ENCODE data around the gene TMEM259. TPM values are rescaled to one million over a fixed set of nuclear protein-coding genes. Genes with fewer than 3 reads are reported as not detected.
A peak's percentile ranks its signal among the peaks of the same experiment; 100 is the strongest.

Gene TMEM259
- total and polyA plus RNA-seq, 2 donors (not counting 3 experiments of a cell fraction or from before 2014, with no cell fraction given) = 142 to 297 TPM

- Histone ChIP-seq H3K4me3 (replicated peaks in 1 of 3; ENCODE audit: insufficient read depth in 1 of 3, low read depth in 1 of 3, low read length in 3 of 3) (peak overlapping the region; percentile 6 to 51 (median 51)), H2AFZ (ENCODE audit: low read depth, low read length) (peak overlapping the region; percentile 55), H3K9ac (replicated peaks; ENCODE audit: extremely low read depth, insufficient read depth, low read length) (no peak overlapping the region), H3K27ac (ENCODE audit: insufficient read depth, low read depth, low read length) (no peak overlapping the region), H4K20me1 (replicated peaks; ENCODE audit: control insufficient read depth, extremely low read depth, insufficient read depth, low read length) (no peaks in the 10 kb centered on the region), H3K9me3 (replicated peaks; ENCODE audit: control insufficient read depth, insufficient read depth, low read length) (no peaks in the 10 kb centered on the region), H3K4me2 (ENCODE audit: insufficient read depth, low read length) (peak overlapping the region; percentile 83), H3K79me2 (ENCODE audit: control insufficient read depth, insufficient read depth, low read length) (no peaks in the 10 kb centered on the region), H3K9me1 (replicated peaks; ENCODE audit: control insufficient read depth, extremely low read depth, insufficient read depth, low read length) (no peaks in the 10 kb centered on the region), H3K27me3 (ENCODE audit: control insufficient read depth in 2 of 2, insufficient read depth in 2 of 2, low read length in 2 of 2) (no peaks in the 10 kb centered on the region), H3K36me3 (ENCODE audit: control insufficient read depth in 2 of 2, extremely low read depth in 1 of 2, insufficient read depth in 2 of 2, low read length in 2 of 2) (peaks cover 7 to 8% of the 10 kb centered on the region in 2 experiments), H3K4me1 (ENCODE audit: control insufficient read depth, extremely low read depth, insufficient read depth, low read length) (peaks cover 25% of the 10 kb centered on the region)
- POLR2A ChIA-PET = interaction anchor here (0.6 to 1.7 kb wide), 4 partner anchors 8 to 64 kb away, joined by 3 to 36 read pairs (median 3); partner anchors contain the start of gene CNN2
- peak; percentile 99 for FAIRE-seq
- TF ChIP-seq POLR2A (IDR thresholded peaks at IDR 0.05; ENCODE audit: low read depth, low read length) (no peak), GATA2 (IDR thresholded peaks at IDR 0.05; ENCODE audit: insufficient read depth, insufficient read length, low read depth, low read length) (no peak), POLR2AphosphoS5 (IDR thresholded peaks at IDR 0.05; ENCODE audit: insufficient read depth, low read depth, low read length) (no peak), EZH2 (IDR thresholded peaks at IDR 0.05; ENCODE audit: borderline replicate concordance, low read depth, low read length, severe bottlenecking) (no peak), MYC (IDR thresholded peaks at IDR 0.05; ENCODE audit: low read depth, low read length) (no peak), FOS (IDR thresholded peaks at IDR 0.05; ENCODE audit: borderline replicate concordance, insufficient read depth, low read length) (no peak), JUN (IDR thresholded peaks at IDR 0.05; ENCODE audit: borderline replicate concordance, insufficient read depth, insufficient read length, low read depth) (no peak)
- TF ChIP-seq, protein P1, sequence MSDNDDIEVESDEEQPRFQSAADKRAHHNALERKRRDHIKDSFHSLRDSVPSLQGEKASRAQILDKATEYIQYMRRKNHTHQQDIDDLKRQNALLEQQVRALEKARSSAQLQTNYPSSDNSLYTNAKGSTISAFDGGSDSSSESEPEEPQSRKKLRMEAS (IDR thresholded peaks at IDR 0.05; ENCODE audit: insufficient read depth, insufficient read length) = no peak
- TF ChIP-seq, protein P2, sequence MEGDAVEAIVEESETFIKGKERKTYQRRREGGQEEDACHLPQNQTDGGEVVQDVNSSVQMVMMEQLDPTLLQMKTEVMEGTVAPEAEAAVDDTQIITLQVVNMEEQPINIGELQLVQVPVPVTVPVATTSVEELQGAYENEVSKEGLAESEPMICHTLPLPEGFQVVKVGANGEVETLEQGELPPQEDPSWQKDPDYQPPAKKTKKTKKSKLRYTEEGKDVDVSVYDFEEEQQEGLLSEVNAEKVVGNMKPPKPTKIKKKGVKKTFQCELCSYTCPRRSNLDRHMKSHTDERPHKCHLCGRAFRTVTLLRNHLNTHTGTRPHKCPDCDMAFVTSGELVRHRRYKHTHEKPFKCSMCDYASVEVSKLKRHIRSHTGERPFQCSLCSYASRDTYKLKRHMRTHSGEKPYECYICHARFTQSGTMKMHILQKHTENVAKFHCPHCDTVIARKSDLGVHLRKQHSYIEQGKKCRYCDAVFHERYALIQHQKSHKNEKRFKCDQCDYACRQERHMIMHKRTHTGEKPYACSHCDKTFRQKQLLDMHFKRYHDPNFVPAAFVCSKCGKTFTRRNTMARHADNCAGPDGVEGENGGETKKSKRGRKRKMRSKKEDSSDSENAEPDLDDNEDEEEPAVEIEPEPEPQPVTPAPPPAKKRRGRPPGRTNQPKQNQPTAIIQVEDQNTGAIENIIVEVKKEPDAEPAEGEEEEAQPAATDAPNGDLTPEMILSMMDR (IDR thresholded peaks at IDR 0.05; ENCODE audit: extremely low read depth in 1 of 2, insufficient read depth in 1 of 2, low read depth in 1 of 2, low read length in 2 of 2) = no peak
- DNase-seq (ENCODE audit: low read depth, low spot score) = peak; percentile 90
- intact Hi-C loops (cut with micrococcal nuclease) = loop anchor here (2.0 kb wide), 1 partner anchor 54 kb away; the partner anchor contains the start of gene POLR2E
- CTCF ChIA-PET = interaction anchor here (0.7 to 2.7 kb wide), 3 partner anchors 12 to 26 kb away, joined by 3 to 10 read pairs (median 3); partner anchors contain the start of gene ARHGAP45
- BruUV-seq (replicated peaks) = no TSS peak
- dilution Hi-C loops (cut with MboI; ENCODE audit: extremely low pct_ligation_motif_present, low sequenced_read_pairs) = no loop called here
These were observed 19.8 kb upstream of the TMEM259 start for GRCh38 chr19:1040476-1041271.
